ENCODE measurements around the gene HPCAL1.

- no peak for TF ChIP-seq SIN3A (conservative IDR thresholded peaks at IDR 0.05 in 1 of 2, IDR thresholded peaks at IDR 0.05 in 1 of 2; ENCODE audit: low read depth in 1 of 2, low read length in 2 of 2)
- TF ChIP-seq CTCF (IDR thresholded peaks at IDR 0.05; ENCODE audit: control extremely low read depth in 1 of 3, insufficient read depth in 1 of 3, low read depth in 1 of 3, low read length in 3 of 3): no peak
- no peak for TF ChIP-seq JUN (IDR thresholded peaks at IDR 0.05; ENCODE audit: low read depth, low read length)
- no peak for TF ChIP-seq POLR2A (IDR thresholded peaks at IDR 0.05; ENCODE audit: control extremely low read depth in 1 of 2, low read depth in 2 of 2, low read length in 2 of 2)
- no peak for TF ChIP-seq TAF1 (IDR thresholded peaks at IDR 0.05; ENCODE audit: low read depth, low read length)
Observed at GRCh38 chr2:10350761-10351160, 48.1 kb downstream of the HPCAL1 start.
